Natural killer cell treated with Interleukin-12 subunit alpha and Interleukin-12 subunit beta and Interleukin-15 and Interleukin-18, amount 100 ng/mL, for 72 hours (primary cell): ENCODE results near the gene PLCG2. TPM values are rescaled to one million over a fixed set of nuclear protein-coding genes. Genes with fewer than 3 reads are reported as not detected.
"Not testable (repeated sequence)": the region's sequence is repeated elsewhere in the genome, so short reads cannot be mapped to it uniquely, and the experiment has no call there.

Experiments used
- ATAC-seq, 2 donors: fragments of 150-1000 bp; cut with Tn5 transposase in 1 of 2; sonication (Bioruptor Pico), chemical (Tn5 transposase) in 1 of 2; 2 replicates each; pipeline ENCODE4 v1.10.0; 2021
- DNase-seq: peaks from one replicate; pipeline ENCODE4 v3.0.0; 2022; ENCODE audit warnings: low spot score
- H3K27ac Mint-ChIP-seq, 2 donors: 1 replicate in 1 of 2; 2 replicates in 1 of 2; pipeline ENCODE4 v1.8.0; 2022; ENCODE audit warnings: mixed read lengths in 2 of 2, mild to moderate bottlenecking in 1 of 2, moderate library complexity in 1 of 2
- H3K27me3 Mint-ChIP-seq, 2 donors: 1 replicate in 1 of 2; 2 replicates in 1 of 2; pipeline ENCODE4 v1.8.0; 2022; ENCODE audit warnings: mixed read lengths in 2 of 2
- H3K36me3 Mint-ChIP-seq: one replicate; pipeline ENCODE4 v1.8.0; 2022; ENCODE audit warnings: mixed read lengths
- H3K4me1 Mint-ChIP-seq, 2 donors: 1 replicate in 1 of 2; 2 replicates in 1 of 2; pipeline ENCODE4 v1.8.0; 2022; ENCODE audit warnings: low read depth in 2 of 2, mixed read lengths in 2 of 2, mild to moderate bottlenecking in 1 of 2
- H3K4me3 Mint-ChIP-seq: one replicate; pipeline ENCODE4 v1.8.0; 2022; ENCODE audit warnings: mixed read lengths
- H3K9me3 Mint-ChIP-seq: 2 replicates; pipeline ENCODE4 v1.8.0; 2022; ENCODE audit warnings: mixed read lengths
- total RNA-seq, 2 donors: library from RNA; stranded (reverse); gene quantifications; one replicate each; pipeline ENCODE4 v1.2.3, GENCODE V29; 2022

Gene PLCG2
- total RNA-seq, 2 donors from 2014 or later, result 73.4 to 101 TPM

GRCh38 chr16:81876273-81876900 is 97.3 kb downstream of the PLCG2 start:
- Mint-ChIP-seq H3K4me1 (peaks cover 11 to 22% of the 10 kb centered on the region in 2 donors), H3K9me3 (no peaks in the 10 kb centered on the region), H3K27me3 (no peaks in the 10 kb centered on the region), H3K36me3 (peaks cover 4% of the 10 kb centered on the region), H3K27ac (peak overlapping the region in 1 of 2 donors; percentile 29), H3K4me3 (no peak overlapping the region)
- ATAC-seq (no peak), DNase-seq (no peak)

DNA sequence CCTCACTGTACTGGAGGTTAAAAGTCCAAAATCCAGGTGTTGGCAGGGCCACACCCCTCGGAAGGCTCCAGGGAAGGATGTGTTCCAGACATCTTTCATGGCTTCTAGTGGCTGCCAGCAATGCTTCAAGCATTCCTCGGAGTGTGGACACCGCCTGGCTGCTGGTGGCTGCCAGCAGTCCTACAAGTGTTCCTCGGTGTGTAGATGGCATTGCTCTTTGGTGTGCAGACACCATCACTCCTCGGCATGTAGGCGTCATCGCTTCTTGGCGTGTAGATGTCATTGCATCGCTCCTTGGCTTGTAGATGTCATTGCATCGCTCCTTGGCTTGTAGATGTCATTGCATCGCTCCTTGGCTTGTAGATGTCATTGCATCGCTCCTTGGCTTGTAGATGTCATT is 98.4 kb downstream of the PLCG2 start:
- not testable (repeated sequence) for H3K36me3 Mint-ChIP-seq, H3K27me3 Mint-ChIP-seq, H3K9me3 Mint-ChIP-seq, H3K27ac Mint-ChIP-seq, ATAC-seq, H3K4me3 Mint-ChIP-seq, DNase-seq
- peaks cover 3 to 17% of the 10 kb centered on the region in 2 donors for H3K4me1 Mint-ChIP-seq

DNA sequence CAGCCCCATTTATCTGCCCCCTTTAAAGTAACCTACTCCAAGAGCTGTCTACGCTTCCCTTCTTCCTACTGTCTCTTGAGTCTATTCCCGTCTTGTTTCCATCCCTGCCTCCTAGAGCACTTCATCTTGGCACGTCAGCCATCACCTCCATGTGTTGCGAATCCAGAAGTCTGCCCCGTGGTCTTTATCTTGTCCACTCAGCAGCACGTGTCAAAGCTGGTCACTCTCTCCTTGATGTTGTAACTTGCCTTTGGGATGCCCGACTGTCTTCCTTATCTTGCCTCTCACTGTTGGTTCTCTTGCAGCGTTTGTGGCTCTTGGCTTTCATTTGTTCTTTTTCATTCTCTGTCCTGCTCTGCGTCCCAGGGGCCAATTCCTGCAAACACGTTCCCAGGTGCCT is 99.4 kb downstream of the PLCG2 start:
- no peak for DNase-seq
- Mint-ChIP-seq H3K9me3 (no peaks in the 10 kb centered on the region), H3K27ac (no peak overlapping the region), H3K4me1 (peaks cover 0 to 14% of the 10 kb centered on the region in 2 donors), H3K4me3 (no peak overlapping the region), H3K36me3 (peaks cover 4% of the 10 kb centered on the region), H3K27me3 (no peaks in the 10 kb centered on the region)
- no peak for ATAC-seq

GRCh38 chr16:81879625-81880024 is 100.5 kb downstream of the PLCG2 start:
- ATAC-seq (peak in 1 of 2 donors; percentile 53), DNase-seq (no peak)
- no peaks in the 10 kb centered on the region for H3K9me3 Mint-ChIP-seq
- H3K36me3 Mint-ChIP-seq, result peaks cover 4% of the 10 kb centered on the region
- peaks cover 0 to 11% of the 10 kb centered on the region in 2 donors for H3K4me1 Mint-ChIP-seq
- no peaks in the 10 kb centered on the region for H3K27me3 Mint-ChIP-seq
- H3K27ac Mint-ChIP-seq, result peak overlapping the region in 1 of 2 donors; percentile 68
- no peak overlapping the region for H3K4me3 Mint-ChIP-seq

DNA sequence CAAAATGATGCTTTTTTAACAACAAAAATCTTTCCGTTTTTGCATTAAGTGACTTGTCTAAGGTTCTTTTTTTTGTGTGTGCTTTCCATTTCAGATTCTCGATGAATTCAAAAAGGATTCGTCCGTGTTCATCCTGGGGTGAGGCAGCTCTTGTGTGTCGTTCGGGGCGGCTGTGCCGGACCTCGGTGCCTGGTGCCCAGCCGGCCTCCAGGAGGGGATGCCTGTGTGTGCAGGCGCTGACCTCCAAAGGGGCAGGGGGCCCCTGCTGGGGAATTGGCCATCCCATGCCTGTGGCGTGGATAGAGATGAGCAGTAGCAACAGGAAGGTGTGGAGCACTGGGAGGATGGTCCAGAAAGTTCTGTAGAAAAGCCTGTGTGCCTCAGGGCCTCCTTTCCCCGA is 101.7 kb downstream of the PLCG2 start:
- Mint-ChIP-seq H3K36me3 (peaks cover 4% of the 10 kb centered on the region), H3K4me3 (no peak overlapping the region), H3K27ac (no peak overlapping the region), H3K9me3 (no peaks in the 10 kb centered on the region), H3K27me3 (no peaks in the 10 kb centered on the region), H3K4me1 (peaks cover 0 to 9% of the 10 kb centered on the region in 2 donors)
- ATAC-seq (no peak), DNase-seq (no peak)

GRCh38 chr16:81881228-81881627 is 102.1 kb downstream of the PLCG2 start:
- DNase-seq (no peak), ATAC-seq (no peak)
- Mint-ChIP-seq H3K4me1 (peaks cover 0 to 10% of the 10 kb centered on the region in 2 donors), H3K27me3 (no peaks in the 10 kb centered on the region), H3K27ac (no peak overlapping the region), H3K9me3 (no peaks in the 10 kb centered on the region), H3K36me3 (peaks cover 4% of the 10 kb centered on the region), H3K4me3 (no peak overlapping the region)

- no peak overlapping the region for H3K4me3 Mint-ChIP-seq
- H3K27me3 Mint-ChIP-seq, result no peaks in the 10 kb centered on the region
- DNase-seq (no peak), ATAC-seq (no peak)
- H3K36me3 Mint-ChIP-seq, result peaks cover 4% of the 10 kb centered on the region
- H3K9me3 Mint-ChIP-seq, result no peaks in the 10 kb centered on the region
- H3K4me1 Mint-ChIP-seq, result peaks cover 0 to 13% of the 10 kb centered on the region in 2 donors
- no peak overlapping the region for H3K27ac Mint-ChIP-seq
These were observed 103.5 kb downstream of the PLCG2 start for GRCh38 chr16:81882559-81882958.

GRCh38 chr16:81883235-81883634 is 104.1 kb downstream of the PLCG2 start:
- no peaks in the 10 kb centered on the region for H3K9me3 Mint-ChIP-seq
- H3K27me3 Mint-ChIP-seq, result no peaks in the 10 kb centered on the region
- H3K27ac Mint-ChIP-seq, result no peak overlapping the region
- ATAC-seq (no peak), DNase-seq (no peak)
- H3K36me3 Mint-ChIP-seq, result peaks cover 4% of the 10 kb centered on the region
- H3K4me3 Mint-ChIP-seq, result no peak overlapping the region
- peaks cover 0 to 14% of the 10 kb centered on the region in 2 donors for H3K4me1 Mint-ChIP-seq

DNA sequence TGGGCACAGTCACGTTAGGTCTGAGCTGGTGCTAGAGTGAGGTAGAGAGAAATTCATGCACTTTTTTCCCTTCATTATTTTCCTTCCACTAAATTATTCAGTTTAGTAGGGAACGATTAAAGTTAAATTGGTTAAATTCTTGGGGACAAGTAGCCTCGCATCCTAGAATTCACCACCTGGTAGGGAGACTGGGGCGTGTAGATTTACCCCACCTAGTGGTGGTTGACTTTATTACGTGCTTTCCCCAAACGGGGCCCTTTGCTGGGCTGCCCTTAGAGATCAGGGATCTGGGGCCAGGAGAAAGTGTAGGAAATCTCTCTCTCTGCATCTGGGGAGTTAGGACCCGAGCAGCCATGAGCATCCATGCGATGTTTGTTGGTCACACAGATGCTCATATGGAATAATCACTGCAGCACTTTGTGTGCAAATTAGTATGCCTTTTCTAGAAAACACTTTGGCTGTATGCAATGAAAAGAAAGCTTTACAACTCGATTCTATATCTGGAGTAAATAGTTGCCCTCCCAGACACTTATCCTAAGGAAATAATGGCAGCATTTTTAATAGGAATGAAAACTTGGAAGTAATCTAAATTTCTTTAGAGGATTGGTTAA is 107.0 kb downstream of the PLCG2 start:
- Mint-ChIP-seq H3K4me1 (peaks cover 0 to 7% of the 10 kb centered on the region in 2 donors), H3K4me3 (no peak overlapping the region), H3K27me3 (no peaks in the 10 kb centered on the region), H3K36me3 (no peaks in the 10 kb centered on the region), H3K27ac (no peak overlapping the region), H3K9me3 (no peaks in the 10 kb centered on the region)
- DNase-seq (no peak), ATAC-seq (peak; percentile 68 to 70)

GRCh38 chr16:81888520-81889394 is 109.7 kb downstream of the PLCG2 start:
- H3K4me1 Mint-ChIP-seq, result peaks cover 5 to 10% of the 10 kb centered on the region in 2 donors
- H3K27ac Mint-ChIP-seq, result no peak overlapping the region
- no peaks in the 10 kb centered on the region for H3K9me3 Mint-ChIP-seq
- no peaks in the 10 kb centered on the region for H3K27me3 Mint-ChIP-seq
- no peak for DNase-seq
- H3K36me3 Mint-ChIP-seq, result peaks cover 7% of the 10 kb centered on the region
- no peak overlapping the region for H3K4me3 Mint-ChIP-seq
- ATAC-seq, result no peak

DNA sequence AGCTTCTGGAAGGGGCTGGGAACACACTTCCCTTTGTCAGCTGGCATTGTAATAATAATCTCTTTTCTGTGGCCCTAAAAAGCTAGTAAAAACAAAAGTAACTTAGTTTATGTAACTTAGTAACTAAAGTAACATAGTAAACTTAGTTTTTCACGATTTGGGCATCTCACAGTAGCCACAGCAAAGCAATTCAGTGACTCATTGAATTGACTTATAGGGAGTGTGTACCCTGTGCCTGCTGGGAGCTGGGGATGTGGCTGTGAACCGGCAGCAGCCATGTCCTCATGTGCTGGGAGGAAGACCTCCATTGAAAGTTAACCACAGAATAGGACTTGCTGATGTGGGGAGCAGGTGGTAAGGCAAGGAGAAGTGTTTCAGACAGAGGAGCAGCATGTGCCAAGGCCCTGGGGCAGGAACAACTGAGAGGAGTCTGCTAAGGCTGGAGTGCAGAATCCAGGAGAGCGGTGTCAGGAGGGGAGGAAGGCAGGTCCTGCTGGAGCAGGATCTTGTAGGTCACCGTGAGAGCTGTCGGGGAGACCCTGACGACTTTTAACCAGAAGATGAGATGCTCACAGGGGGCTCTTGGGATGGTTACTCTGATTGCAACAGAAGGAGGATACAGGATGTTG is 112.8 kb downstream of the PLCG2 start:
- no peaks in the 10 kb centered on the region for H3K27me3 Mint-ChIP-seq
- no peak overlapping the region for H3K27ac Mint-ChIP-seq
- ATAC-seq (no peak), DNase-seq (no peak)
- no peaks in the 10 kb centered on the region for H3K9me3 Mint-ChIP-seq
- peaks cover 12% of the 10 kb centered on the region for H3K36me3 Mint-ChIP-seq
- H3K4me3 Mint-ChIP-seq, result no peak overlapping the region
- H3K4me1 Mint-ChIP-seq, result peaks cover 5 to 7% of the 10 kb centered on the region in 2 donors

DNA sequence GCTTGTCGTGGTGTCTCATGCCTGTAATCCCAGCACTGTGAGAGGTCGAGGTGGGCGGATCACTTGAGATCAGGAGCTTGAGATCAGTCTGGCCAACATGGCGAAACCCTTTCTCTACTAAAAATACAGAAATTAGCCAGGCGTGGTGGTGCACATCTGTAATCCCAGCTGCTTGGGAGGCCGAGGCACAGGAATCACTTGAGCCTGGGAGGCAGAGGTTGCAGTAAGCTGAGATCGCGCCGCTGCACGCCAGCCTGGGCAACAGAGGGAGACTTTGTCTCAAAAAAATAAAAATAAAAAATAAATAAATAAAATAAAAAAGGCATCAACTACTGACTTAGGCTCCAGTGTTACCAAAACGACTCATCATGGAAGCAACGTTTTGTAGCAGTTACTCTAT is 115.5 kb downstream of the PLCG2 start:
- DNase-seq, result no peak
- no peak for ATAC-seq
- Mint-ChIP-seq H3K27ac (no peak overlapping the region), H3K4me3 (no peak overlapping the region), H3K9me3 (no peaks in the 10 kb centered on the region), H3K36me3 (peaks cover 18% of the 10 kb centered on the region), H3K4me1 (peaks cover 3 to 5% of the 10 kb centered on the region in 2 donors), H3K27me3 (no peaks in the 10 kb centered on the region)

DNA sequence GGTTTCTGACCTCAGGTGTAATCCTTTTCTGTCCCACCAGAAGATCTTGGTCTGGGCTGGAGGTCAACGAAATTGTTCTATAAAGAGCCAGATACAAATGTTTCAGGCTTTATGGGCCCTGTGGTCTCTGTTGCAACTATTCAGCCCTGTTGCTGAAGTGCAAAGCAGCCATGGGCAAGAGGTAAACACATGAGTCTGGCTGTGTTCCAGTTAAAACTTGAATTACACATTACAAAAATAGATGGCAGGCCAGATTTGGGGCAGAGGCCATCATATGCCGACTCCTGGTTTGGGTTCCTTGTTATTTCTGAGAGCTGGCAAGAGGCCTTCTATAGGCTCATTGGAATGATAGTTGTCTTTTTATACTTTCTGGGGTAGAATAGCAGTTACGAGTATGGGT is 117.8 kb downstream of the PLCG2 start:
- Mint-ChIP-seq H3K4me1 (peaks cover 1 to 3% of the 10 kb centered on the region in 2 donors), H3K9me3 (no peaks in the 10 kb centered on the region), H3K27ac (no peak overlapping the region), H3K27me3 (no peaks in the 10 kb centered on the region), H3K4me3 (no peak overlapping the region), H3K36me3 (peaks cover 14% of the 10 kb centered on the region)
- DNase-seq, result no peak
- ATAC-seq, result no peak
